GM12892 (cell line): ENCODE data around the gene DLG2.
A peak's percentile ranks its signal among the peaks of the same experiment; 100 is the strongest.

Experiments
- DNase-seq: peaks from one replicate; pipeline ENCODE4 v3.0.0; 2011; ENCODE audit not compliant: insufficient read length
- FAIRE-seq: peaks from 2 replicates; lab custom pipeline; 2011; peaks lifted over from hg19 to GRCh38; lab: Jason Lieb, UNC
- POLR2A ChIP-seq: IDR thresholded peaks from 2 replicates; pipeline ENCODE4 v1.6.1; 2011; ENCODE audit warnings: low read depth, low read length, control low read depth
- POLR2AphosphoS5 ChIP-seq: IDR thresholded peaks from 2 replicates; pipeline ENCODE4 v1.6.1; 2011; ENCODE audit warnings: low read depth, low read length, control low read depth
- TAF1 ChIP-seq: IDR thresholded peaks from 2 replicates; pipeline ENCODE4 v1.6.1; 2011; ENCODE audit warnings: low read depth, mild to moderate bottlenecking, control low read depth, low read length, borderline replicate concordance

The DLG2 gene

GRCh38 chr11:84264066-84264465 lies 1363.1 kb downstream of the DLG2 start:
- no peak for FAIRE-seq
- TF ChIP-seq POLR2AphosphoS5, result no peak
- no peak for TF ChIP-seq POLR2A
- no peak for TF ChIP-seq TAF1
- no peak for DNase-seq

GRCh38 chr11:84261707-84262106 lies 1365.4 kb downstream of the DLG2 start:
- DNase-seq (no peak), FAIRE-seq (no peak)
- TF ChIP-seq POLR2AphosphoS5 (no peak), TAF1 (no peak), POLR2A (no peak)

GRCh38 chr11:84260862-84261261 lies 1366.3 kb downstream of the DLG2 start:
- DNase-seq, result no peak
- FAIRE-seq, result no peak
- TF ChIP-seq POLR2AphosphoS5 (no peak), TAF1 (no peak), POLR2A (no peak)

GRCh38 chr11:84256618-84257017 lies 1370.5 kb downstream of the DLG2 start:
- FAIRE-seq (no peak), DNase-seq (no peak)
- no peak for TF ChIP-seq POLR2A
- no peak for TF ChIP-seq POLR2AphosphoS5
- no peak for TF ChIP-seq TAF1

- no peak for DNase-seq
- no peak for TF ChIP-seq POLR2A
- no peak for TF ChIP-seq POLR2AphosphoS5
- TF ChIP-seq TAF1, result no peak
- no peak for FAIRE-seq
Observed at GRCh38 chr11:84255483-84255882, 1371.7 kb downstream of the DLG2 start.

GRCh38 chr11:84250834-84251613 lies 1376.1 kb downstream of the DLG2 start:
- TF ChIP-seq POLR2AphosphoS5 (no peak), POLR2A (no peak), TAF1 (no peak)
- FAIRE-seq, result no peak
- DNase-seq, result no peak

- FAIRE-seq (peak; percentile 76), DNase-seq (no peak)
- no peak for TF ChIP-seq TAF1
- TF ChIP-seq POLR2A, result no peak
- no peak for TF ChIP-seq POLR2AphosphoS5
Observed at GRCh38 chr11:84249344-84250135, 1377.6 kb downstream of the DLG2 start.

- DNase-seq, result no peak
- no peak for TF ChIP-seq TAF1
- TF ChIP-seq POLR2AphosphoS5, result no peak
- TF ChIP-seq POLR2A, result no peak
- no peak for FAIRE-seq
Observed at GRCh38 chr11:84247926-84248325, 1379.2 kb downstream of the DLG2 start.

GRCh38 chr11:84247129-84247528 lies 1380.0 kb downstream of the DLG2 start:
- no peak for TF ChIP-seq POLR2AphosphoS5
- TF ChIP-seq TAF1, result no peak
- TF ChIP-seq POLR2A, result no peak
- no peak for FAIRE-seq
- DNase-seq, result no peak

- TF ChIP-seq POLR2AphosphoS5 (no peak), POLR2A (no peak), TAF1 (no peak)
- DNase-seq (no peak), FAIRE-seq (peak; percentile 73)
Observed at GRCh38 chr11:84243629-84244263, 1383.4 kb downstream of the DLG2 start.

- DNase-seq (no peak), FAIRE-seq (peak; percentile 40)
- TF ChIP-seq TAF1, result no peak
Observed at GRCh38 chr11:84241343-84242131, 1385.6 kb downstream of the DLG2 start.

GRCh38 chr11:84240847-84241246 lies 1386.3 kb downstream of the DLG2 start:
- TF ChIP-seq POLR2A (no peak), POLR2AphosphoS5 (no peak), TAF1 (no peak)
- DNase-seq (no peak), FAIRE-seq (no peak)

GRCh38 chr11:84236436-84236835 lies 1390.7 kb downstream of the DLG2 start:
- DNase-seq, result no peak
- TF ChIP-seq TAF1 (no peak), POLR2A (no peak), POLR2AphosphoS5 (no peak)
- FAIRE-seq, result no peak
